GM21825 (cell line): Measurements from ENCODE around the gene CACNA2D2.

ENCODE experiments used
- ATAC-seq: cut with Tn5 transposase; IDR thresholded peaks from one replicate; pipeline ENCODE4 v1.9.1; 2021; ENCODE audit warnings: mild to moderate bottlenecking, moderate library complexity; ENCODE audit not compliant: unreplicated experiment

The CACNA2D2 gene

DNA sequence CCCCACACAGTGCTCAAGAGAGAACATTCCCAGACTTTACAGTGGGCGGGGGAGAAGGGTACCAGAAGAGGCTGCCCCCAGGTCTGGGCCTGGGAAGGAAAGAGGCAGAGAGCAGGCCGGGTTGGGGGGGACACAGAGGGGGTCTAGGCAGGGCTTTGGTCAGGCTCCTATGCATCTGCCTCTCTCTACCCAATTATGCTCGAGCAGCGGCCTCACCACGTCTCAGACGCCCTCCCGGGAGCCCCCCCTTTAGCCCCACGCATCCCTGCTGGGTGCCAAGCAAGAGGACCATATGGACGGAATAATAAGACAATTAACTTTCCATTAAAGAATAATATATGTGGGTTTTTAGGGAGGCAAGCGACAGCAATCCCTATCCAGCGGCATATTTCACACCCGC is 32.8 kb downstream of the CACNA2D2 start:
- no peak for ATAC-seq

GRCh38 chr3:50467919-50468318 is 35.5 kb downstream of the CACNA2D2 start:
- ATAC-seq = no peak

- ATAC-seq = no peak
Measured at GRCh38 chr3:50466177-50466576, 37.3 kb downstream of the CACNA2D2 start.

DNA sequence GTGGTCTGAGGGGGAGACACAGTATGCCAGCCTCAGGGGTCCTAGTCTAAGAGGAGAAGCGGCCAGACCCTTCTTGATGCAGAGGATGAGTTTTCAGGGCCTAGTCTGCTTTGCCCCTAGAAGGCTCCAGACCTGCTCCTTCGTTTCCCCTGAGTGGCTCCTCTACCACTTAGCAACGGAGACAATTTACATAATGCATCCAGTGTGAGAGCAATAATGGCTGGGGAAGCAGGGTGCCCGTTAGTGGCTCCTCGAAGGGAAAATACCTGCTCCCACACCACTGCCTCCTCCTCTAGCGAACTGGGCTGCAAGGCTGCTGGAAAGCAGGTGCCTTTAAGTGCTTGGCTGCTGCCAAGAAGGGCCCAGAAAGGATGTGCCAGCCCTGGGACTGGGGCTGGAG is 38.9 kb downstream of the CACNA2D2 start:
- no peak for ATAC-seq

DNA sequence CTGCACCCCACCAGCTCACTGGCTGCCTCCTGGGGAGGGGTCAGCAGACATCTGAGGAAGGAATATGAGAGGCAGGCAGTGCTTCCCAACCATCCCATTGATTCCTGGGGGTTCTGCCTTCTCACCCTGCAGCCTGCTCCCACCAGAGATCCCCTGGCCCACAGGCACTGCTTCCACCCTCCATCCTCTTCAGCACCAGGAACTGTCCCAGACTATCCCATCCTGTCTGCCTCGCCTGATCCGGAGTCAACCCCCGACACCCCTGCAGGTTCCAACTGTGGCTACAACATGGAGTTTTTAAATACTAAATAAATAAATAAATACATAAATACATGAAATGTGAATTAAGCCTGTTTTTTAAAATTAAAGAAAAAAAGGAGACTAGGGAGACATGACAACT is 43.6 kb downstream of the CACNA2D2 start:
- no peak for ATAC-seq

- no peak for ATAC-seq
Measured at GRCh38 chr3:50457988-50458387, 45.4 kb downstream of the CACNA2D2 start.

DNA sequence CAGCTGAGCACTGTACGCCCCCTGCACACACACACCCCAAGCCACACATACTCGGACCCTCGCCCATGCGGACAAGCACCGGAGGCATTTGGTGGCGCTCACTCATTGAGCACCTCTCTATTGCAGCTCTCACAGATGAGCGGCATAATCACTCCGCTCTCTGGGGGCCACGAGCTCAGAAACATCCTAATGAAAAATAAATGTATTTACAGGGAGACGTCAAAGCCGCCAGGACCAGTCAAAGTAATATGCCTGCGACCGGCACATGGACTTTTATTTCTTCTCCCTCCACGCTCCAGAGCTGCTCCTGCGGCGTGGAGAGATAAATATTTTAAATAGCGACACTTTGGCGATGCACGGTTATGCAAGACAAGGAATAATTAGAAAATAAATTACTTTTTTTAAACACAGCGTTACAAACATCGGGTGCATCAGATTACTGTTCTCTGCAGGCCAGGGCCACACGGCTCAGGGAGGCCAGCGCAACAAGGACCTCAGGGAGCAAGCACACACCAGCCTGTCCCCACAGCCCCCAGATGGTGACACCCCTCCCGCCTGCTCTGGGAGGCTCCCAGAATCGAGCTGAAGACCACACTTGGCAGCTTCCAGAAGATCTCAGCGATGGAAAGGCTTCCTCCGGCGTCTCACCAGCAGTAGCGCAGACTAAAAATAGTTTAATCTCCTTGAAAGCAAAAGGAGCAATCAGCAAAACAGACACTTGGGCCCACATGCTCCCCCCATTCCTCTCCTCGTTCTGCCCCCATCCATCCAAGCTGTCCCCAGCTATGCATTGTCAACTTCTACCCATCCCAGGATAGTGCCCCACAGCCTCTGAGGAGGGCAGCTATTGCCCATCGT is 48.0 kb downstream of the CACNA2D2 start:
- ATAC-seq = no peak

GRCh38 chr3:50454481-50455070 is 48.9 kb downstream of the CACNA2D2 start:
- ATAC-seq = no peak

DNA sequence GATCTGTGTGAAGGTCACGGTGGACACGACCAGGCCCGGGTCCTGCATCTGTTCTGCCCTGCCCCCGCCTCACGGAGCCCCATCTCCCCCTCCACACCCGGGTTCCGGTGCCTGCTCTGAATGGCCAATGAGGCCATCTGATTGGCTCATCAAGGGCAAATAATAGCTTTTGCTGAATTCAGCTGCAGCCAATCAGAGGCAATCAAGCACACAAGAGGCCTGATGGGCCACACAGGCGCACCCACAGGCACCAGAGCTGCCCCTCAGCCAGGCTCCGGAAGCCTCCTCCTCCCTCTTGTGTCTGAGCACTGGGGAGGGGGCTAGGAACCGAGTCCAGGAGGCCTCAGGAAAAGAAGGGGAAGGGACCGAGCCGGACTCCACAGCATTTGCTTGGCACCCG is 49.5 kb downstream of the CACNA2D2 start:
- ATAC-seq = no peak

- ATAC-seq = no peak
Measured at GRCh38 chr3:50450209-50450921, 53.1 kb downstream of the CACNA2D2 start.

DNA sequence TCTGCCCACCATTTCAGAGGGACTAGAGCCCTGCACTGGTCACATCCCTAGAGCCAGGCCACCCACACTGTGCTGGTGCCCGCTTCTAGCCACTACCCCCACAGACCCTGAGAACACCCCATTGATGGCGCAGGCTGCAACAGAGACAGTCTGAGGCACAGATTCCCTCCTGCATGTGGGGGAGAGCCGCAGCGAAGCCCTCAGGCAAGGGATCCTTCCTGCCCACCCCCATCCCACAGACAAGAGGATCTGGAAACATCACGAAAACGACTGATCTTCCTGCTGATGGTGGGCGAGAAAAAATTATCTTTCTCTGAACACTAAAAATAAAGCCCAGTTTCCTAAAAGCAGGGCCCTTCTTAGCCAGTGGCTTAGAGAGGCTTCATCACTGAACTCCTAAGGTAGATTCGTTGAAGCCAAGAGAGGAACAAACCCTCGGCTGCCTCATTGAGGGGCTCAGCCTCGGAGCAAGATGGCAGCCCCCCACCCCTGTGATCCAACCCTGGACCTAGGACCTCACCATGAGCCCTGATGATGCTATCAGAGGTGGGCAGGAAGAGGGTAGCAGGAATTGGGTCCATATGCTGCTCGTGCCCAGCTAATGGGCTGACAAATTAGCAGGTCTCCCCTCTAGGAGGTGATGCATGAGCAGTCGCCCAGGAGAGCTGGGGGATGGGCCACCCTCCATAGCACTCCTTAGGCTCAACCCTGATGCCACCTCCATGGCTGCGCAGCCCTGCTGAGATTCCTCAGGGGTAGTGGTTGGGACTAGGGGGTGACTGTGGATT is 54.5 kb downstream of the CACNA2D2 start:
- no peak for ATAC-seq

DNA sequence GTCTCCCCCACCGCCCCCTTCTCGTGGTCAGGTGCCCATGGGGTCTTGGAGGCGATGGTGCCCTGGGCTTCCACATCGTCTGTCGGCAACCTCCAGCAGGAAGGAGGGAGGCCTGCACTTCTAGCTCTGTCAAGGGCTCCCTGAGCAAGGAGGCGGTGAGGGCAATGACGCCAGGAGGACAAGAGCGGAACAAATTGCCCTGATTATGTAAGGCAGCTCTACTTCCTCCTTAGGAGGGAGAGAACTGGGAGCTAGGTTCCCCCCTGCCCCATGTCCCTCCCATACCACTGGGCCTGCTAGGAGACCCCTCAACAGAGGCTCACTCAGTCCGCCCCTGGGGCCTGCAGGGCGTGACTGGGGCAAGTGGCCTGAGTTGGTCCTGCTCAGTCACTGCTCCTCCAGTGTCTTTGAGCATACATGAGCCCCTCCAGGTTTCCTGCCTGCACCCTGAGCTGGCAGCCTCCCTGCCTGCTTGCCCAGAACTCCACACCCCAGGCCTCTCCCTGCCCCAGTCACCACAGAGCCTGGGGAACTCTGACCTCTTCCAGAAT is 56.1 kb downstream of the CACNA2D2 start:
- no peak for ATAC-seq

GRCh38 chr3:50445919-50446318 is 57.5 kb downstream of the CACNA2D2 start:
- ATAC-seq = no peak

DNA sequence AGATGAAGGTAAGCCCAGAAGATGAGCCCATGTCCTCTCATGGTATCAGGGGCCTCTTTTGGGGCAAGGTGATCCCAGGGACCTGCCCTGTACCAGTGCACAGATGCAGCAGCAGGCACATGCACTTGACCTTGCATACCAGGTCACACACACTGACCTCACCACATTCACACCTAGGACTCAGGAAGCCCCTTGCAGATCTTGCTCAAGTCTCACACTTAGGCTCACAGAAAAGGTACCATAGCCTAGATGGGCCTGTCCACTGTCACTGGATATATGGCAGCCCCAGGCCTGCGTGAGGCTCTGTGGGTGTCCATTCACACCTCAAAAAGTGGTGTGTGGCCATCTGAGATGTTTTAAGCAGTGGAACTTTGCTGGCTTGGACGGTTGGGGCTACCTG is 58.7 kb downstream of the CACNA2D2 start:
- no peak for ATAC-seq

DNA sequence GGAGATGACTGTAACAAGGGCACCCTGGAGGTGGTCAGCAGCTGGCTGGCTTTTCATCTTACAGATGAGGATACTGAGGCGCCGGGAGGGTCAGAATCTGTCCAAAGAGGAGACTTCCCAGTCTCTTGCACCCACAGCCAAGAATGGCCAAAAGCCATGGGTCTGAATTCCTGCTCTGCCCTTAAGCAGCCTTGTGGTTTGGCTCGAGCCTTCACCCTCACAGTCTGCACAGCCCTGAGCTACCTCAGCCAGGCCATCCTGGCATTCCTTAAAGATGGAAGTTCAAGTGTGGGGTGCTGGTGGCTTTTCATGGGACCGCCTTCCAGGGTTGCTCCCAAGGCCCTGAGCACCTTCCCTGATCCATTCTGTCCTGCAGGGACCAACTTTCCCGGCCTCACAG is 59.2 kb downstream of the CACNA2D2 start:
- ATAC-seq = no peak

DNA sequence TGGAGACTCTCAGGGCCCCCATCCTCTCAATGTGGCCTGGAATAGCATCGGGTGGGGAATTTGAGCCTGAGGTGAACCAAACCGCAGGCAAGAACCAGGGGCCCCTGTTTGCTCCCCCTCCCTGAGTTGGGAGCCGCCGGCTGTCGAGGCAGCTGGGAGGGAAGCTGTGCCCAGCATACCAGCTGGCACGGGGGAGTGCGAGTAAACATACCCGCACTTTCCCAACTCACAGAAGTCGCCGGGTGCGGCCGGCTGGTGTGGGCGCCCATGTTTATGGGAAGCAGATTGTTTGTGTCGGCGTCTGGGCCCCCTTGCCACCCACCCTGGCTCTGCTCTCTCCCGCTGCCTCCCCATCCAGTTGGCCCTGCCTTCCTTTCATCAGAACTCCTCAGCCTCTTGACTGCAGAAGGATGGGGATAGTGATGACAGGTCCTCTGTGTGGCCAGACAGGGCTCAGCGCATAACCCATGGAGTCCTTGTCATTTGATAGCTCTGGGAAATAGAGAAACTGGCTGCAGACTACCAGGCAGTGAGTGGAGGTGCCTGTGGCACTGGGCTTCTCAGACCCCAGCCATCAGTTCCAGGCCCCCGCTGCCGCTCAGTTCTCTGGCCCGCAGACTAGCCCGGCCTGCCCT is 60.4 kb downstream of the CACNA2D2 start:
- no peak for ATAC-seq

DNA sequence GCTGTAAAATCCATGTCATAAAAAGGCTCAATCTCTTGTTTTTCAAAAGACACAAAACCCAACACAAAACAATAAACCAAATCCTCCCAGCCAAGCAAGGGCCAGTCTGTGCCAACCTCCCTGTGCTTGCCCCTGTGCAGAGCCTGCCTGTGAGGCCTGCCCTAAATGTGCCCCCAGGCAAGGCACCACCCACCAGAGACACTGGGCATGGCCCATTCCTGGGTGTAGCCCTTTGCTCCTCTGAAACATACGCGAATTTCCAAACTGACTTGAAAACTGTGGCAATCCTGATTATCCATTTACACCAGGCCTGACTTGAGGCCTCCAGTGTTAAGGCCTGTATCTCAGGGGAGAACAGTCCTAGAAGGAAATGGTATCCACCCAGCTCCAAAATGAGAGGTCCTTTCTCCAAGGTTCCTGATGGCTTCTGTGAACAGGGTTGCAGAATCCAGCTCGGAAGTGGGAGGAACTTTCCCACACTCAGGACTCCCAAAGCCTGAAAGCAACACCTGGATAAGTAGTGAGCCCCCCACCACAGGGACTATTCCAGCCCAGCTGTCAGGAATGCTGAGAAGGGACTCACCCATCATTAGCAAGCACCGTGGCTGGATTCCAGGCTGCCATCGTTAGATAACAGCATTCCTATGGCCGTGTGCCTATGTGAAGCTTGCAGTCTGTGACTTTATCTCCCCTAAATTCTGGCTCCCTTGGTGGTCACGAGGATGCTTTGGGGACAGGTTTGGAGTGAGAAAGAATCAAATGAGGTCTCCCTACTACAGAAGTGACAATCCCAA is 61.8 kb downstream of the CACNA2D2 start:
- no peak for ATAC-seq

DNA sequence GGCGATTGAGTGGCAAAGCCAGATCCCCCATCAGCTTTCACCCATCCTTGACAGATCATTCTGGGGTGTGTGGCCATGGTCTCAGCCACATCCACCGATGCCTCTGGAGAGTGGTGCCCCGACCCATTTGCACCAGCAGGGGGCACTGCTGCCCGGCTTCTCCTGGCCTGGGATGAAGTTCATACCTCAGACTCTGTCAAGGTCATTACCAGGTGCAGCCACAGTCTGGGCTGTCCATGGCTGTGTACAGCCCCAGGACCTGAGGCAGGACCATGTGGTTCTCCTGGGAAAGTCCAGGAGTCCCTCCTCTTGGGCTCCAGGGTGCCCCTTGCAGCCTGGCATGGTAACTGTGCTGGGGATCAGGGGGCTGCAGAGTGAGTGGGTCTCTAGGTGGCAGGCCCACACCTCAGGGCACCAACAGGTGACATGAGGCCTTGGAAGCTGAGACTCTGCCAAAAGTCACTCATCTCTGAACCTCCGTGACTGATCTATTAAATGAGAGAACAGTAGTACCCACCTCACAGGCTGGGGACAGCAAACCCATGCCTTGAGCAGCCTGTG is 67.2 kb downstream of the CACNA2D2 start:
- ATAC-seq = no peak

GRCh38 chr3:50435371-50436113 is 67.9 kb downstream of the CACNA2D2 start:
- ATAC-seq = no peak
